HG02870 (cell line): Measurements from ENCODE around the gene PTPA.
"Not testable (repeated sequence)": the region's sequence is repeated elsewhere in the genome, so short reads cannot be mapped to it uniquely, and the experiment has no call there.

Experiments used
- ATAC-seq: cut with Tn5 transposase; IDR thresholded peaks from one replicate; pipeline ENCODE4 v1.9.1; 2021; ENCODE audit warnings: mild to moderate bottlenecking, moderate library complexity; ENCODE audit not compliant: unreplicated experiment

The PTPA gene

DNA sequence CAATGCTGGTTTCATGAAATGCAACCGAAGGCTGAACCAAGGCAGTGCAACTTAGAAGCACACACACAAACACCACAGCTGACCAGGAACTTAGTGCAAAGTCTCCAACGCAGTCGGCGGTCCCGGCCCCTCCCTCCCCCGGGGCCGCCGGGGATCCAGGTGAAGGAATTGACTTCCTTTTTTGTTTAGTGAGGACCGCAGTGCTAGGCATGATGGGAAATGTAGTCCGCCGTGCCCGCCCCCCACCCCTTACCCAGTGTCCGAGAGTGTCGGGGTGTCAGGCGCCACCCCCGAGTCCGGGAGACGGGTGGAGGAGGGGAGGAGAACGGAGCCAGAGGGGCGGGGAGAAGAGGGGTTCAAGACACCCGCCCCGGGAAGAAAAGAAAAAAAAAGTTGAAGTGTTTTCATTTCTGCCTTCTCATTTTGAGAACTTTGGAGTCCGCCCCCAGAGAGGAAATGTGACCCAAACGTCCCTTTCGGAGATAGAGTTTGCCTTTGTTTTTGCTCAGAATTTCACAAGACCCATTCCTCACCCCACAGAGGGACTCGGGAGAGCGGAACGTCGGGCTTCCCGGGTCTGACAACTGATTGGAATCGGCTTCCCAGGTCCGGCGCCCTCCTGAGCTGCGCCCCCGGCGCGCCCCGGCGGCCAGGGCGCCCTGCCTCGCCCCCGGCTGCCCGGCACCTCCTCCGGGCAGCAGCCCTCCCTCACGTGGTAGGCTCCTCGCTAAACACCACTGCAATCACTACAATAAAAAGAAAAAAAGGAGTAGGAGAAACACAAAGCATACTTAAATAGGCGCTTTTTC is 64.8 kb downstream of the PTPA start:
- no peak for ATAC-seq

- ATAC-seq: no peak
These were observed 65.7 kb downstream of the PTPA start for GRCh38 chr9:129176701-129177442.

GRCh38 chr9:129177443-129177790 is 66.2 kb downstream of the PTPA start:
- ATAC-seq: no peak

- peak; percentile 86 for ATAC-seq
These were observed 66.8 kb downstream of the PTPA start, which contains the start of gene IER5L for GRCh38 chr9:129177791-129178567. Gene IER5L (minus strand): TSS chr9:129178261. CDS start chr9:129178052, 209 bp downstream.

GRCh38 chr9:129178568-129179382 is 67.6 kb downstream of the PTPA start:
- no peak for ATAC-seq

GRCh38 chr9:129181246-129181645 is 70.0 kb downstream of the PTPA start:
- no peak for ATAC-seq

DNA sequence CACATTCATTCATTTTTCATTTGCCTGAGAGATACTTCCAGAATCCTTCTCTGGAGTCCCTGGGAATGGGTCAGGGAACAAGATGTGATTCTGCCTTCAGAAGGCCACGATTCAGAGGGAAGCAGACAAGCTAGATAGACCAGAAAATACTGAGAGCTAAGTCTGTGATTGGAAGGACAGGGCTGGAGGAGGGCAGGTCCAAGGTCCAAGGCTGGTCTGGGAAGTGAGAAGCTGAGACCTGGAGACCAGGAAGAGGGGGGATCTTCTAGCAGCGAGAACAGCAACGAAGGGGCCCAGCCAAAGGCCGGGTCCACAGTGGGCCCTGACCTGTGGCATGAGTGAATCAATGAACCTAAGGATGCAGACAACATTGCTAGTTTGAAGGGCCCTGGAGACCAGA is 70.9 kb downstream of the PTPA start:
- no peak for ATAC-seq

GRCh38 chr9:129182625-129183494 is 71.6 kb downstream of the PTPA start:
- ATAC-seq: no peak

DNA sequence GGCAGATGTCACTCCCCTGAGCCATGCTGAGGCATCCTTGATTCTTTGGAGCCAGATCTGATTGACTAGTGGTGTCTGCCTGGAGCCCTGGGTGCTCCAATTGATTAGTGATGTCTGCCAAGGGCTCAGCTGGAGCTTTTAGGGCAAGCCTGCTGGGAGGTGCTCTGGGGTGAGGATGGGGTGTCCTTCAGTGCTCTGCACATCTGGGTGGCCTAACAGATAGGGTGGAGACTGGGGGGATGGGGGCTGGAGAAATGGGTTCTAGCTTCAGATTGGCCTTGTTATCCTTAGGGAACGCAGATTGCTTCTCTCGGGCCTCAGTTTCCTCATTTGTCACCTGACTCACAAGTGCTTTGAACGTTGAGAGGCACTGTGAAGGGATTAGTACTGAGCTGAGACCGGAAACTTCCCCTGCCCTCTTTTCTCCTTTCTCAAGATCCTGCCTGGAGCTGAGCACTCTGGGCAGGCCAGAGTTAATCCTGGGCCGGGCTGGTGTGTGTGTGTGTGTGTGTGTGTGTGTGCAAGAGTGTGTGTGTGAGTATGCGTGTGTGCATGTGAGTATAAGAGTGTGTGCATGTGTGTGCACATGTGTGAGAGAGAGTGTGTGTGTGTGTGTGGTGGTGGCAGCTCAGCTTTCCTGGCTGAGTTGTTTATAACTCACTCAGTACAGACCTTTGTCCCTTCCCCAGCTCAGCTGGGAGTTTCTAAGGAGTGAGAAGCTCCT is 72.4 kb downstream of the PTPA start:
- no peak for ATAC-seq

GRCh38 chr9:129184219-129184524 is 73.0 kb downstream of the PTPA start:
- no peak for ATAC-seq

GRCh38 chr9:129184596-129185122 is 73.4 kb downstream of the PTPA start:
- no peak for ATAC-seq

DNA sequence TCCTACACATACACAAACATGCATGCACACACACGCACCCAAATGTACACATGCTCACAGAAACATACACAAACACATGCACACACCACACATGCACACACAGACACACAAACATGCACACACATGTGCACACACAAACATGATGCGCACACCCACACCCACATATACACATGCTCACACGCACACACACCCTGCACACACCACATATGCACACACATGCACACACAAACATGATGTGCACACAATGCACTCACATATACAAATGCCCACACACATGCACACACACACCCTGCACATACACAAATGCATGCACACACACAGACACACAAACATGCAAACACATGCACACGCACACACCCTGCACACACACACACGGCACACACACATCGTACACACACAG is 74.2 kb downstream of the PTPA start:
- no peak for ATAC-seq

- no peak for ATAC-seq
These were observed 74.8 kb downstream of the PTPA start for GRCh38 chr9:129185991-129186390.

DNA sequence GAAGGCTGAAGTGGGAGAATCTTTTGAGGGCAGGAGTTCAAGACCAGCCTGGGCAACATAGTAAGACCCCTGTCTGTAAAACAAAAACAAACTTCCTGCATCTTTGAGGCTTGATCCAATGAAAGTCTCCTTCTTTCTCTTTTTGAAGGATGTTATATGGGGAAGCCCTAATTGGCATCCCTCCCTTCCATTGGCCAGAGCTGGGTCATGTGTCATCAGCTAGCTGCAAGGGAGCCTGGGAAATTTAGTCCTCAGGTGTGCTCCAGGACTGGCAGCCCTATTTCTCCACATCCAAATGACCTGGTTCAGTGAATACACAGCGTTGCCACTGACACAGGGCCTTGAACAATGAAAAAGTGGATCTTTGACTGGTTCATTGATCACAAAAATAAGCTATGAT is 75.8 kb downstream of the PTPA start:
- no peak for ATAC-seq

DNA sequence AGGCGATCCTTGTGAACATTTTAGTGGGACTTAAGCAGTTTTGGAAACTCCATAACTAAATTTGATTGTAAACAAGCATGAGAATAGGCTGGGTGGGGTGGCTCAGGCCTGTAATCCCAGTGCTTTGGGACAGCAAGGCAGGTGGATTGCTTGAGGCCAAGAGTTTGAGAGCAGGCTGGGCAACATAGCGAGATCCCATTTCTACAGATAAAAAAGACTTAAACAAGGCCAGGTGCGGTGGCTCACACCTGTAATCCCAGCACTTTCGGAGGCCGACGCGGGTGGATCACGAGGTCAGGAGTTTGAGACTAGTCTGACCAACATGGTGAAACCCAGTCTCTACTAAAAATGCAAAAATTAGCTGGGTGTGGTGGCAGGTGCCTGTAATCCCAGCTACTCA is 78.8 kb downstream of the PTPA start:
- ATAC-seq: not testable (repeated sequence)

DNA sequence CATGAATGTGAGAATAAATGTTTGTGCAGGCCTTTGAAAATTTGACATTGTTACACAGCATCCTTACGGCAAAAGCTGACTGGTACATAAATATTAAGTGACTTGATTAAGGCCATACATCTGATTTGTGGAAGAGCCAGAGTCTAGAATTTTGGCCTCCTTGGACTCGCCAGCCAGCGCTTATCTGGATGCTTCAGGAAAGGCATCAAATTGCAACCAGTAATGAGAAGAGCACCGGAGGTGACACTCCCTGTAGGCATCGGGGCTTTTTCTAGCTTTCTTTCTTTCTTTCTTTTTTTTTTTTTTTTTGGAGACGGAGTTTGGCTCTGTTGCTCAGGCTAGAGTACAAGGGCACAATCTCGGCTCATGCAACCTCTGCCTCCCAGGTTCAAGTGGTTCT is 80.0 kb downstream of the PTPA start:
- no peak for ATAC-seq

GRCh38 chr9:129193655-129194054 is 82.4 kb downstream of the PTPA start:
- ATAC-seq: no peak

GRCh38 chr9:129194221-129194620 is 83.0 kb downstream of the PTPA start:
- ATAC-seq: no peak

- no peak for ATAC-seq
These were observed 84.4 kb downstream of the PTPA start for GRCh38 chr9:129195606-129196005.
